SH-SY5Y (cell line): ENCODE results near the gene B3GAT2.

Experiments used
- GATA2 ChIP-seq: IDR thresholded peaks from 2 replicates; pipeline ENCODE4 v1.6.1; 2011; ENCODE audit warnings: mild to moderate bottlenecking, low read depth, low read length
- GATA3 ChIP-seq: IDR thresholded peaks from 2 replicates; pipeline ENCODE4 v1.6.1; 2011; ENCODE audit warnings: low read depth, mild to moderate bottlenecking, low read length, moderate library complexity

DNA sequence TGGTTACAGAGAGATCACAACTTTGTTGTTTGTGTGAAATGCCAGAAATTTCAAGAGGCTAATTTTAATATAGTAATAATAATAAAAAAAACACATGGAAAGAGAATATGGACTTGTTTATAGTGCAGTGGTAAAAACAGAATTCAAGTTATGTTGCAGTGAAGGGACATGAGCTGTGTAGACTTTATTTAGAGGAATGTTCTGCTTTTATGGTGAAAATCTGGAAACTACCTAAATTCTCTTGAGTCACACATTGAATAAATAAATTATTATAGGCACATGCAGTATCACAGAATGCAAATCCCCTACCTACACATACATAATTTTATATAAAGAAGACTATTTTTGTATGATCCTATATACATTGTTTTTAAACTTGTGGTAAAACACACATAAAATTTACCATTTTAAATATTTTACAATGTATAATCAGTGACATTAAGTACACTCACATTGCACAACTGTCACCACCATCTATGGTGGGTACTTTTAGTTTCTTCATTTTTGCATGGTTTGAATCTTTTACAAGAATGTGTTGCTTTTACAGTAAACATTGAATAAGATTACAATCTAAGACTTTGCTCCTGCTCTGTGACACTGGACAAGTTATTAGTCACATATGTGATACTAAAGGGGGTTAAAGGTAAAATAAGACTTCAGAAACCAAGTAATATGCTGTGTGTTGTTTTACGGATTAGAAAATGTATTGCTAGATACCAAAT is 107.4 kb downstream of the B3GAT2 start:
- TF ChIP-seq GATA2 (no peak), GATA3 (no peak)
